ENCODE data around the gene ZNF431. TPM values are rescaled to one million over a fixed set of nuclear protein-coding genes. Genes with fewer than 3 reads are reported as not detected.

ZNF431 gene
- polyA plus RNA-seq, 1 experiment = 4.0 TPM

DNA sequence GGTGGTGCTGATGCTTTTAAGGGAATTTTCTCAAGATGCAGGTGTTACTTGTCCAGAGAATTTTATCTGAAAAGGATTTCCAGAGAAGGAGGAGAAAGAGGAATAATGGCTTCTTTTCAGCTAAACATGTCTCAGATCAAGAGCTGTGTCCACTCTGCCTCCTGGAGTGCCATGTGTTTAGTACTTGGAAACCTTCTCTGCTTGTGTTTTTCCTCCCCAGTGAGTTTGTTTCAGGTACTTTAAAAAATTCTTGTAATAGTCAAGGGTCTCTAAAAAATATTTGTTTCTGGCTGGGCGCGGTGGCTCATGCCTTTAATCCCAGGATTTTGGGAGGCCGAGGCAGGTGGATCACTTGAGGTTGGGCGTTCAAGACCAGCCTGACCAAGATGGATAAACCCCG is 22.7 kb downstream of the ZNF431 start:
- Histone ChIP-seq H3K36me3 (ENCODE audit: control insufficient read depth, insufficient read depth, low read length) (peaks cover 2% of the 10 kb centered on the region; the same call in 1 of the 2 replicates), H3K27me3 (ENCODE audit: control insufficient read depth, insufficient read depth, low read length) (no peaks in the 10 kb centered on the region), H3K4me3 (ENCODE audit: low read depth, low read length) (no peak overlapping the region)
- POLR2A ChIA-PET = no interaction called here
- TF ChIP-seq, protein P1, sequence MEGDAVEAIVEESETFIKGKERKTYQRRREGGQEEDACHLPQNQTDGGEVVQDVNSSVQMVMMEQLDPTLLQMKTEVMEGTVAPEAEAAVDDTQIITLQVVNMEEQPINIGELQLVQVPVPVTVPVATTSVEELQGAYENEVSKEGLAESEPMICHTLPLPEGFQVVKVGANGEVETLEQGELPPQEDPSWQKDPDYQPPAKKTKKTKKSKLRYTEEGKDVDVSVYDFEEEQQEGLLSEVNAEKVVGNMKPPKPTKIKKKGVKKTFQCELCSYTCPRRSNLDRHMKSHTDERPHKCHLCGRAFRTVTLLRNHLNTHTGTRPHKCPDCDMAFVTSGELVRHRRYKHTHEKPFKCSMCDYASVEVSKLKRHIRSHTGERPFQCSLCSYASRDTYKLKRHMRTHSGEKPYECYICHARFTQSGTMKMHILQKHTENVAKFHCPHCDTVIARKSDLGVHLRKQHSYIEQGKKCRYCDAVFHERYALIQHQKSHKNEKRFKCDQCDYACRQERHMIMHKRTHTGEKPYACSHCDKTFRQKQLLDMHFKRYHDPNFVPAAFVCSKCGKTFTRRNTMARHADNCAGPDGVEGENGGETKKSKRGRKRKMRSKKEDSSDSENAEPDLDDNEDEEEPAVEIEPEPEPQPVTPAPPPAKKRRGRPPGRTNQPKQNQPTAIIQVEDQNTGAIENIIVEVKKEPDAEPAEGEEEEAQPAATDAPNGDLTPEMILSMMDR (IDR thresholded peaks at IDR 0.05; ENCODE audit: insufficient read depth, low read depth, low read length) = no peak
- CTCF ChIA-PET = no interaction called here
- no peak for DNase-seq (ENCODE audit: low read depth)

- DNase-seq (ENCODE audit: low read depth) = no peak
- no peaks in the 10 kb centered on the region for H3K27me3 ChIP-seq (ENCODE audit: control insufficient read depth, insufficient read depth, low read length)
- TF ChIP-seq, protein P1 (IDR thresholded peaks at IDR 0.05; ENCODE audit: insufficient read depth, low read depth, low read length) = no peak
- H3K4me3 ChIP-seq (ENCODE audit: low read depth, low read length) = no peak overlapping the region
- POLR2A ChIA-PET = no interaction called here
- CTCF ChIA-PET = no interaction called here
- H3K36me3 ChIP-seq (ENCODE audit: control insufficient read depth, insufficient read depth, low read length) = peaks cover 3% of the 10 kb centered on the region
These were observed 24.6 kb downstream of the ZNF431 start for GRCh38 chr19:21166436-21166835.

DNA sequence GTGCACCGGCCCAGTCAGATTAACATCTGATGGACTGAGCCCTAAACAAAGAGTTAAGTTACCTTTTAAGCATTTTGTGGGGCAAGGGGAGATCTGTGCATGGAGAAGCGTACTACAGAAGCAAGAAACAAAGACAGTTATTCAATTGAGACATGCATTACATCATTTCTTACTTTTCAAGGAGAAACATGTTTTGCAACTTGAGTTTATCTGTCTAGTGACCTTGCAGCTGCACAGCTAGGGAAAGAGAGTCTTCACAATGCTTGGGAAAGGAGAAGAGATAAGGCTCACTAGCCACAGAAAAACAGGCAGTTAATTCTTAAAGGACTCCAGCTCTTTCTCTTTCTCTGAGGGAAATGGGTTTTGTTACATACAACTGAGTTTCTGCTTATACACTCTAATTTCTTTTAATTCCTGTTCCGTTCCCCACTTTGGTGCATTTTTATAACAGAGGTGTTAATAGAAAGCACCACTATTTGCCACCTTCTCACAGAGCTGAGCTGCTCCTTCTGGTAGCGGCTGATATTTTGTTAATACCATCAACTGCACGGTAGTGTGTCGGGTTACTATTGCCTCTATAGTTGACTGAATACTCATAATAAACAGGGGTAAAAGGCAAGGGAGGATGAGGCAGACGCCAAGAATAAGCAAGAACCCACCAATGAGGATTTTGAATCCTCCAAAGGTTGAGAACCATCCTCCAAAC is 55.9 kb downstream of the ZNF431 start:
- DNase-seq (ENCODE audit: low read depth) = no peak
- POLR2A ChIA-PET = no interaction called here
- CTCF ChIA-PET = no interaction called here
- TF ChIP-seq, protein P1 (IDR thresholded peaks at IDR 0.05; ENCODE audit: insufficient read depth, low read depth, low read length) = no peak
- Histone ChIP-seq H3K36me3 (ENCODE audit: control insufficient read depth, insufficient read depth, low read length) (no peaks in the 10 kb centered on the region), H3K27me3 (ENCODE audit: control insufficient read depth, insufficient read depth, low read length) (no peaks in the 10 kb centered on the region), H3K4me3 (ENCODE audit: low read depth, low read length) (no peak overlapping the region)

DNA sequence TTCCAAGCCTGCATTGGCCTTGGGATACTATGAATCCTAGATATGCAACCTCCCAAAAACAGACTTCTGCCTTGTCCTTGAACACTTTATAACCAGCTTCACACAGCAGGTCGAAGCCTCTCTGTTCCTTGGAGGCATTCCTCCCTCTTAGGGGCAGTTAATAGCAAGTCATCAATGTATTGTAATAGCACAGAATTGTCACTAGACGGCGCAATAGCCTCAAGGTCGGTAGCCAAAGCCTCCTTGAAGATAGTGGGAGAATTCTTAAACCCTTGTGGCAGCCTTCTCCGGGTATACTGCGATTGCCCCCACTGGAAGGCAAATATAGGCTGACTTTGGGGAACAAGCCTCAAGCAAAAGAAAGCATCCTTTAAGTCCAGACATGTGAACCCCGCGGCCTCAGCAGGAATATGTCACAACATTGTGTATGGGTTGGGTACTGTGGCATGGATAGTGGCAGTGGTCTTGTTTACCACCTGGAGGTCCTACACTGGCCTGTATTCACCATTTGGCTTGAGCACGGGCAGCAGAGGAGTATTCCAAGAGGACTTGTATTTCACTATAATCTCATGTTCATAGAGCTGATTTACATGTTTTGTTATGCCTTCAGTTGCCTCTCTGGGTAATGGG is 61.1 kb downstream of the ZNF431 start:
- ChIA-PET CTCF (interaction anchor here (0.6 to 3.6 kb wide), 4 partner anchors 16 to 494 kb away, joined by 3 to 19 read pairs (median 3); no protein-coding TSS in a partner anchor), POLR2A (no interaction called here)
- no peaks in the 10 kb centered on the region for H3K27me3 ChIP-seq (ENCODE audit: control insufficient read depth, insufficient read depth, low read length)
- no peaks in the 10 kb centered on the region for H3K36me3 ChIP-seq (ENCODE audit: control insufficient read depth, insufficient read depth, low read length)
- TF ChIP-seq, protein P1 (IDR thresholded peaks at IDR 0.05; ENCODE audit: insufficient read depth, low read depth, low read length) = peak; percentile 56
- DNase-seq (ENCODE audit: low read depth) = no peak
- H3K4me3 ChIP-seq (ENCODE audit: low read depth, low read length) = no peak overlapping the region

GRCh38 chr19:21210037-21210621 is 68.3 kb downstream of the ZNF431 start:
- ChIA-PET POLR2A (no interaction called here), CTCF (no interaction called here)
- H3K4me3 ChIP-seq (ENCODE audit: low read depth, low read length) = no peak overlapping the region
- no peaks in the 10 kb centered on the region for H3K27me3 ChIP-seq (ENCODE audit: control insufficient read depth, insufficient read depth, low read length)
- no peak for DNase-seq (ENCODE audit: low read depth)
- TF ChIP-seq, protein P1 (IDR thresholded peaks at IDR 0.05; ENCODE audit: insufficient read depth, low read depth, low read length) = no peak
- H3K36me3 ChIP-seq (ENCODE audit: control insufficient read depth, insufficient read depth, low read length) = no peaks in the 10 kb centered on the region
